GM18498 (cell line): ENCODE data around the gene FBLN1.
"Not testable (repeated sequence)": the region's sequence is repeated elsewhere in the genome, so short reads cannot be mapped to it uniquely, and the experiment has no call there.

Experiments
- ATAC-seq: cut with Tn5 transposase; IDR thresholded peaks from one replicate; pipeline ENCODE4 v1.9.1; 2021; ENCODE audit warnings: mild to moderate bottlenecking, moderate library complexity; ENCODE audit not compliant: unreplicated experiment

FBLN1 gene

GRCh38 chr22:45581549-45582080 lies 78.9 kb downstream of the FBLN1 start:
- ATAC-seq = no peak

GRCh38 chr22:45582236-45582954 lies 79.7 kb downstream of the FBLN1 start:
- no peak for ATAC-seq

- ATAC-seq = no peak
Measured at GRCh38 chr22:45582955-45583320, 80.3 kb downstream of the FBLN1 start.

- no peak for ATAC-seq
Measured at GRCh38 chr22:45583504-45583903, 80.8 kb downstream of the FBLN1 start.

- no peak for ATAC-seq
Measured at GRCh38 chr22:45584121-45584570, 81.5 kb downstream of the FBLN1 start.

- ATAC-seq = no peak
Measured at GRCh38 chr22:45584621-45585436, 82.1 kb downstream of the FBLN1 start.

GRCh38 chr22:45585437-45585755 lies 82.7 kb downstream of the FBLN1 start:
- ATAC-seq = no peak

GRCh38 chr22:45585946-45586540 lies 83.4 kb downstream of the FBLN1 start:
- ATAC-seq = no peak

- no peak for ATAC-seq
Measured at GRCh38 chr22:45586651-45587405, 84.1 kb downstream of the FBLN1 start.

- no peak for ATAC-seq
Measured at GRCh38 chr22:45587638-45588505, 85.2 kb downstream of the FBLN1 start.

GRCh38 chr22:45589556-45589955 lies 86.9 kb downstream of the FBLN1 start:
- no peak for ATAC-seq

- no peak for ATAC-seq
Measured at GRCh38 chr22:45590262-45590661, 87.6 kb downstream of the FBLN1 start.

GRCh38 chr22:45591633-45592213 lies 89.0 kb downstream of the FBLN1 start:
- not testable (repeated sequence) for ATAC-seq

- ATAC-seq = no peak
Measured at GRCh38 chr22:45594123-45594941, 91.6 kb downstream of the FBLN1 start.

GRCh38 chr22:45597460-45598192 lies 94.9 kb downstream of the FBLN1 start:
- no peak for ATAC-seq

- no peak for ATAC-seq
Measured at GRCh38 chr22:45598596-45599217, 96.0 kb downstream of the FBLN1 start.

- ATAC-seq = no peak
Measured at GRCh38 chr22:45599836-45600577, 97.3 kb downstream of the FBLN1 start.
